Umbilical cord (tissue), 2 donors: ENCODE data around the gene TTC21A. TPM values are rescaled to one million over a fixed set of nuclear protein-coding genes. Genes with fewer than 3 reads are reported as not detected.
A peak's percentile ranks its signal among the peaks of the same experiment; 100 is the strongest.

Source experiments
- DNase-seq: peaks from one replicate; pipeline ENCODE4 v3.0.0-alpha.2; 2015; ENCODE audit warnings: low spot score
- total RNA-seq: library from RNA; depleted of rRNA; stranded (reverse); fragments of >200 nt; gene quantifications from one replicate; pipeline ENCODE4 v1.2.3, GENCODE V29; 2014; ENCODE audit warnings: low replicate concordance; ENCODE audit not compliant: insufficient read depth

Gene TTC21A
- total RNA-seq, 1 donor from 2014 or later, result 6.0 TPM

DNA sequence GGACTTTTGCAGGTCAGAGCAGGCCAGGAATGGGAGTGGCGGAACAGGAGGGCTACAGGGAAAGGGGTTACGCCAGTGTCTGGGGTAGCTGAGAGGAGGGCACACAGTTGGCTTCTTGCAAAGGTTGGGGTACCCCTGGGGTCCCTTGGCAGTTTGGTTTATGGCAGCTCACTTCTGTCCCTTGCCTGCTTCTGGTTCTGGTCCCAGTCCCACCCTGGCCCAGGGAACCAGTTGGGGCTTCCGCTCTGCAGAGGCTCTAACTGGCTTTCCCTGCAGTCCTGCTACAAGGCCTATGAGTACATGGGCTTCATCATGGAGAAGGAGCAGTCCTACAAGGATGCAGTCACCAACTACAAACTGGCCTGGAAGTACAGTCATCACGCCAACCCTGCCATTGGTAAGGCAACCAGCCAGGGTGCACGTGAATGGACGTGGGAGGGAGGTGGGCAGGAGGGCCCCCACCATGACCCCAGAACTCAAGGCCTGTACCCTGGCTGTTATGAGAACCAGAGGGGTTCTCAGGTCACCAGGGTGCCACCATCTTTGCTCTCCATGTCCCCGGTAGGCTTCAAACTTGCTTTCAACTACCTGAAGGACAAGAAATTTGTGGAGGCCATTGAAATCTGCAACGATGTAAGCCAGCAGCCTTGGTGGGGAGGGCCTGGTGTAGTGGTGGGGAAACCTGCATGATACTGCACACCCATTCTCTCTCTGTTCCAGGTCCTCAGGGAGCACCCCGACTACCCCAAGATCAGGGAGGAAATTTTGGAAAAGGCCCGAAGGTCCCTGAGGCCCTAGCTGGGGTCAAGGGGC lies 30.7 kb downstream of the TTC21A start:
- DNase-seq, result no peak

DNA sequence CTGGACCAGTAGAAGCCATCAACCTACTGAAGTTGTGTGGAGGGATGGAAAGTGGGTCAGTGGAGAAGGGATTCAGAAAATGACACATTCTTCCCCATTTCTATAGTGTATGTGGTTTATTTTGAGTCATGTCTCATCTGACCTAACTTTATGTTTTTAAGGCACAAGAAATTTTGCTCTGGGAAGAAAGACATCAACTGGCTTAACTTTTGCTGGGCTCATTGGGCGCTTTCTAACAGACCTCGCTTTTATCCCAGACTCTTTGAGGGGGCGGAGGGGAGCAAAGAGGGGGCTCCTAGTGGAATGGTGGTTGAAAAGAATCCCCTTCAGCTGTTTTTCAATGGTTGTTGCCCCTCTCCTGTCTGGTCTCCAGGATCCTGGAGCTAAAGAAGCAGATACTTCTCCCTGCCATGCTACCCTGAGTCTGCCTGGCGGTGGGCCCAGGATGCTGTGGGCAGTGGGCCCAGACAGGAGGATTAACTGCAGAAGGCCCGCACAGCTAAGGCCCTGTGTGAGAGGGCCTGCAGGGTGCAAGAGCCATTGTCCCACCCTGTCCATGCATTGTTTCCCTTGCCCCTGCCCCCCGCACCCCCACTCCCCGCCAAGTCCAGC lies 31.4 kb downstream of the TTC21A start:
- peak; percentile 86 for DNase-seq

- no peak for DNase-seq
Observed at GRCh38 chr3:39139442-39139841, 32.0 kb downstream of the TTC21A start.

DNA sequence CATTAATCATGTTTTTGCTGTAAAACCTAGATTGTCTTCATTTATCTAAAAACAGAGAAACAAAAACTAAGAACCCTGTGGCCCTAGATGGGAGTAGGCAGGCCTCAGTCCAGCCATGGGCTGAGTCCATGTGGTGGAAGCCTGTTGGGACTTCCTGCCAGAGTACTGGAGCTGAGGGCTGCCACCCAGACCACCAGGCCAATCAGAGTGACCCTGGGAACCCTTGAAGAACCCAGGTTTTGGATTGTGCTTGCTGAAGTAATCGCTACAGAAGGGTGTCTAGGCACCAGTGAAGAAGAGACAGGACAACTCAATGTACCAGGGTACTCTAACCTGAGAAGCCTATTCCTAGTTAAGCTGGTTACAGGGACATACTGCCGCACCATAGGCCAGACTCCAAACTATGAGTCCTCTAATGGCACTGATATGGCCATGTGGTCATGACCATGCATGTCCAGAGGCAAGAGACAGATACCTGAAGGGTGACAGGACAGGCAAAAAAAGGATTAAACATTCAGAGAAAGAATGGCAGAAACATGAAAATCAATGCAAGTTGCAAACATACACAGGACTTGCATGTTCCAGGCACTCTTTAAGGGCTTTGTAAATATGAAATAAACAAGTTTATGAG lies 33.0 kb downstream of the TTC21A start:
- DNase-seq, result no peak

DNA sequence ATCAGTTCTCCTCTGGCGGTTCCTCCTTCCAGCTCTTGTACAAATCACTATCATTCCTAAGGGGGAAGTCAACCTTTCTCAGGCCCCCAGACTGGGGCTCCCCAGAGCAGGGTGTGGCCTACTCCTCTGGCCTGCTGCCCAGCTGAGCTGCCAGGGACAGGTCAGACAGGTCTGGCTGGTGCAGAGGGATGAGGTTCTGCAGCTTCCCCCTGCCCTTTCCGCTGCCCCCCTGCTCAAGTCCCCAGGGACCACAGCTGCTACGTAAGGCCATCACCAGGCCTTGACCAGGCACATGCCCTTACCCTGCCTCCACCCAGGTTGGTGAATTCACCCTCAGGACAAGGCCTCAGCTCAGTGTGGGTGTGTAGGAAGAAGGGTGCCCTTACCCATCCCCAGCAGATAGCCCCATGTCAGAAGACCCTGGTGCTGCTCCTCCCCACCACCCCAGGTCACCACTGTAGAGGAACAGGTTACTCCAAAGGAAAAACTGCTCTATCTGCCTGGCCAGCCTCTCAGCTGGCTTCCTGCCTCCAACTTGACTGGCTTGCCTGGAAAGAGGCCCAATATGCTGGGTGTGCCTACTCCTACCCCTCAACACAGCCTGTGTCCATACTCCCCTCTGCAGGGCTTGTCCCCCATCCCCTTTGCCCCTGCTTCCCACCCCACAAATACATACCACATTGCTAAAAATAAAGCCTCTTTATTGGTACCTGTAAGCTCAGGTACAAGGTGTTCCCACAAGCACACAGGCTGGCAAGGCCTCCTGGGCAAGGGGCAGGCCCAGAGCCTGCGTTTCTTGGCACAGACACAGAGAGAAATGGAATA lies 33.9 kb downstream of the TTC21A start:
- peak; percentile 87 for DNase-seq

- DNase-seq, result no peak
Observed at GRCh38 chr3:39142067-39142466, 34.6 kb downstream of the TTC21A start.

DNA sequence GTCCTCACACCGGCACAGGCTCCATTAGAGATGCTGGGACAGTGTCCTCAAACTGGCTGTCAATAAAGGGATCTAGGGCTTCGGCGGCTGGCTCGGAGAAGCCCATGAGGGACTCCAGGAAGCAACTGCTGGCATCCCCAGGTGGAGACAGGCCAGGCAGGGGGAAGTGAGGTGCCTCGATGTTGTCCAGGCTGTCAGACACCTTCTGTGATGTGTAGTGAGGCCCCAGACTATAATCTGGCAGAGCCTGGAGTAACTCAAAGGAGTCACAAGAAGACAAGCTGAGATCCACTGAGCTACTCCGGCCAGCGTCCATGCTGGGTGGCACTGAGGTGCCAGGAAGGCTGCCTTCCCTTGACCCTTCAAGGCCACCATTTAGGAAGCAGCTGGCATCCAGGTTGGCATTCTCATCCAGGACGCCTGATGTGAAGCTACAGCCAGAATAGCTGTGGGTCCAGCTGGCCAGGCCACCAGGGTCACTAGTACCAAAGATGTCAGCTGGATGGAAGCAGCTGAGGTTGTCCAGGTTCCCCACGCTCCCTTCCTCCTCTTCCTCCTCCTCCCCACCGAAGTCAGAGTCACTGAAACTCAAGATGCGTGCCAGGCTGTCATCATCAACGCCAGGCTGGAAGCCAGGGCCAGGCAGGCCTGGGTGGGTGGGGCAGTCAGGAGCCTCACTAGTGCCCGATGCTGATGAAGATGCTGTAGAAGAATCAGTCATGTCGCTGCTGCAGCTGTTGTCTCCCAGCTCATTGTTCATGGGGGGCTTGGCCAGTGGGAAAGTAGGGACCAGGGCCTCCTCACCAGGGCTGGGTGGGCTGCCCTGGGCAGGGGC lies 35.8 kb downstream of the TTC21A start:
- DNase-seq, result no peak

DNA sequence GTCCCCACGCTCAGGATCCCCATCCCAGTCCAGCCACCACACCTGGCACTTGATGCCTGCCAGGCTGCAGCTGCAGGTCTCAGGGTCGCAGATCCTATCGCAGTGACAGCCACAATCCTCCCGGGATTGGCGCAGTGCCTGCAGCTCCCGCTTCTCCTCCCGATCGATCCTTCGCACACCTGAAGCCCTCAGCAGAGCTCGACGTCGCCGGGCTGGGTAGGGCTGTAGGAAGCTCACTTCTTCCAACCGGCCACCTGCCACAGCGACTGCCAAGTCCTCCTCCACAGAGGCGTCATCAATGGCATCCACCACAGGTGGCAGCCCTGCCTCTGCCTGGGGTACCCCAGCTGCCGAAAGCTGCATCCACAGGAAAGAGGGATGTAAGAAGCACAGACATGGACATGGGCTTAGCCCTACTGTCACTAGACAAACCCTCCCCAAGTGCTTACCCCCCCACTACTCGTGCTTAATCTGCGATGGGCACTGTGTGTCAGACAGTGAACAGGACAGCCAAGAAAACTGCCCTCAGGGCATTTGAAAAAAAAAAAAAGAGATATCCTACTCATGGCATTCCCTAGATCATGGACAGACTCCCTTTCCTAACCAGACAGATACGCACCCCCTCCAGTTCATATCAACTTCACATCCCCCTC lies 36.7 kb downstream of the TTC21A start:
- DNase-seq, result no peak

- DNase-seq, result no peak
Observed at GRCh38 chr3:39144748-39145380, 37.4 kb downstream of the TTC21A start.

DNA sequence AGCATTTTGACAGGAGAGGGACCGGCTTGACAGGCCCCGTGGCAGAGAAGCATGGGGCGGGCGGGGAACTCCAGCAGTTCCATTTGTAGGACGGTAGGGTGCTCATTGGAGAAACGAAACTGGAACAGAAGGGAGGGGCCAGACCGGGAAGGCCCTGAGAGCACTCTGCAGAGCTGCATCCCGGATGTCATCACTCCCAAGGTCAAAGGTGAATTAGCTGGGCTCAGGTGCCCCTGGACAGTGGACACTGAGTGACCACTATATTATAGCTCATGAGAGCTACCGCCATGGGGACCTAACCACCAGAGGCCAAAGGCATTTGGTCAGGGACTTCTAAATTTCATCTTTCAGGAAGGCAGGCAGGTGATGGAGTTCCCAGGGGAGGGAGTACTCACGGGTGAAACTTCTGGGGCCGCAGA lies 38.6 kb downstream of the TTC21A start:
- DNase-seq, result no peak

- DNase-seq, result peak; percentile 97
Observed at GRCh38 chr3:39146611-39147591, 39.4 kb downstream of the TTC21A start.

- DNase-seq, result peak; percentile 69
Observed at GRCh38 chr3:39147711-39148434, 40.4 kb downstream of the TTC21A start.

GRCh38 chr3:39148435-39149058 lies 41.1 kb downstream of the TTC21A start:
- DNase-seq, result peak; percentile 97

GRCh38 chr3:39149059-39149455 lies 41.6 kb downstream of the TTC21A start:
- no peak for DNase-seq

- DNase-seq, result no peak
Observed at GRCh38 chr3:39149498-39150147, 42.1 kb downstream of the TTC21A start.

DNA sequence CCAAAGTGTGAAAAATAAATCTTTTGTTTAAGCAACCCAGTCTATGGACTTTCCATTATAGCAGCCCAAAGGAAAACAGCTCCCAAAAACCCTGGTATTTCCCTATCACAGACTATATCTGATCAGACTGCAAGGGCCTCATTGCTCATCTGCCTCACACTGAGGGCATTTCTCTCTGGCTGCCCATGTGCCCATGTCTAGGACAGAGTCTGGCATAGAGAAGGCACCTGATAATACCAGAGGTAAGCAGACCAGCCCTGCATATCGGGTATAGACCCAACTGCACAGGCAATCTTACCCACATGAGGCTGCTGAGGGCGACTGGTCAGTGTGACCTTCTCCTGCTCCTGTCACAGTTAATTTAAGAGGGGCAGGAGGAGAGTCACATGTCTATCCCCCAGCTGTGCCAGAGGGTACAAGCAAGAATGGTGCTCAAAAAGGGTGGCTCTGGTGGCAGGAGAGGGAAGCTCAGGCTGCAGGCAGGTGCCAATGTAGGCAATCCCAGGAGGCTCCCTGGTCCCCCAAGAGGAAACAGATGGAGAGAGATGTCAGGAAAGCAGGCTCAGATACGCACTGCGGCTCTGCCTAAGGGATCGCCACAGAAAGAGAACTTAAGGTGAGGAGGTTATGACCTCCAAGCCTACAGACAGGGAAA lies 42.8 kb downstream of the TTC21A start:
- DNase-seq, result no peak
